Tibial artery (tissue), 4 donors: Measurements from ENCODE around the gene RHAG.
A peak's percentile ranks its signal among the peaks of the same experiment; 100 is the strongest.
"Not testable (repeated sequence)": the region's sequence is repeated elsewhere in the genome, so short reads cannot be mapped to it uniquely, and the experiment has no call there.

Source experiments
- DNase-seq, 2 donors: peaks; one replicate each; pipeline ENCODE4 v3.0.0-alpha.2; 2019
- H3K27ac ChIP-seq, 2 donors: fragments of 200-600 bp; sonication (generic) in 1 of 2; 1 replicate in 1 of 2; 2 replicates in 1 of 2; pipeline ENCODE4 v1.5.1; 2018 to 2019; ENCODE audit warnings: mild to moderate bottlenecking in 1 of 2
- H3K27me3 ChIP-seq, 2 donors: fragments of 200-600 bp; sonication (generic) in 1 of 2; one replicate each; pipeline versions ENCODE4 v1.5.1 to v1.6.0; 2016 to 2019
- H3K36me3 ChIP-seq, 3 donors: fragments of 200-600 bp; sonication (generic) in 2 of 3; one replicate each; pipeline ENCODE4 v1.5.1; 2016 to 2019; ENCODE audit warnings: mild to moderate bottlenecking in 2 of 3
- H3K4me1 ChIP-seq, 4 donors: fragments of 200-600 bp; sonication (generic) in 2 of 4; 1 replicate in 3 of 4; 2 replicates in 1 of 4; pipeline ENCODE4 v1.5.1; 2016 to 2019
- H3K4me3 ChIP-seq, 2 donors: fragments of 200-600 bp; sonication (generic) in 1 of 2; 1 replicate in 1 of 2; 2 replicates in 1 of 2; pipeline ENCODE4 v1.5.1; 2018 to 2019; ENCODE audit warnings: mild to moderate bottlenecking in 2 of 2
- H3K9me3 ChIP-seq, 3 donors: fragments of 200-600 bp; sonication (generic) in 1 of 3; one replicate each; pipeline ENCODE4 v1.5.1; 2016 to 2019
- intact Hi-C: fragments of 100-400 bp; cut with DNase I; formaldehyde crosslinking; loops from one replicate; pipeline ENCODE4 v1.15.0; 2023; ENCODE audit warnings: low total_unique reads
- TF ChIP-seq, protein P1 (sequence below), 2 experiments: fragments of 200-600 bp in 1 of 2; fragments of 450-650 bp in 1 of 2; IDR thresholded peaks; one replicate each; pipeline ENCODE4 v1.5.1; 2017 to 2019; ENCODE audit warnings: antibody characterized with exemption in 2 of 2, mild to moderate bottlenecking in 1 of 2, moderate library complexity in 1 of 2

Gene RHAG

DNA sequence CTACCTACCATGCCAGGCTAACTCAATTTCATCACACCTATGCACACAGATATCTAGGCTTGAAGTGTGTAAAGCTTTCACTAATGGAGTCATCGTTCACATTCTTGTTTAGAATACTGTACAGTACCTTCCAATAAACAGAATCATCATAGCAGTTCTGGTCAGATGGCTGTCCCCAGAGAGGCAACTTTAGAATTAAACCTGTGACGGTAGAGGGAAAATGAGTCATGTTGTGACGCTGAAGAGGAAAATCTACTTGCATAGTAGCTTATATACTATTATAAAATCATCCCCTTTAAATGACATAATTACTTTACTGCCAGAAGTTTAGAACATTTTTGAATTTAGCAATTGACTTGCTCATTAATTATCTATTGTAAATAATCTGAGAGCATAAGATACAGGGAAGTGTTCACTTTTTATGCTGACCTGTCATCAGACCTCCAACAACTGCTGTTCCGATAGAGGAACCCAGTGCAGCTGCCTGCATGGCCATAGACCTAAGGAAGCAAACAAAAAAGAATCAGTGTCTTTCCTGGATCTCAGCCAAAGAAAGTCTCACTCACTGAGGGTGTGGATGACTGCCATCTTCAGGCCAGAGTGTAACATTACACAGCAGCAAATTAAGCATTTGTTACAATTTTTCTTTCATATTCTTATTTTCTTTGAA is 29.8 kb downstream of the RHAG start:
- H3K27ac ChIP-seq, result no peak overlapping the region
- no peaks in the 10 kb centered on the region for H3K36me3 ChIP-seq
- H3K9me3 ChIP-seq, result no peaks in the 10 kb centered on the region
- no peaks in the 10 kb centered on the region for H3K4me1 ChIP-seq
- H3K27me3 ChIP-seq, result peaks cover 0 to 4% of the 10 kb centered on the region in 2 donors
- TF ChIP-seq, protein P1, sequence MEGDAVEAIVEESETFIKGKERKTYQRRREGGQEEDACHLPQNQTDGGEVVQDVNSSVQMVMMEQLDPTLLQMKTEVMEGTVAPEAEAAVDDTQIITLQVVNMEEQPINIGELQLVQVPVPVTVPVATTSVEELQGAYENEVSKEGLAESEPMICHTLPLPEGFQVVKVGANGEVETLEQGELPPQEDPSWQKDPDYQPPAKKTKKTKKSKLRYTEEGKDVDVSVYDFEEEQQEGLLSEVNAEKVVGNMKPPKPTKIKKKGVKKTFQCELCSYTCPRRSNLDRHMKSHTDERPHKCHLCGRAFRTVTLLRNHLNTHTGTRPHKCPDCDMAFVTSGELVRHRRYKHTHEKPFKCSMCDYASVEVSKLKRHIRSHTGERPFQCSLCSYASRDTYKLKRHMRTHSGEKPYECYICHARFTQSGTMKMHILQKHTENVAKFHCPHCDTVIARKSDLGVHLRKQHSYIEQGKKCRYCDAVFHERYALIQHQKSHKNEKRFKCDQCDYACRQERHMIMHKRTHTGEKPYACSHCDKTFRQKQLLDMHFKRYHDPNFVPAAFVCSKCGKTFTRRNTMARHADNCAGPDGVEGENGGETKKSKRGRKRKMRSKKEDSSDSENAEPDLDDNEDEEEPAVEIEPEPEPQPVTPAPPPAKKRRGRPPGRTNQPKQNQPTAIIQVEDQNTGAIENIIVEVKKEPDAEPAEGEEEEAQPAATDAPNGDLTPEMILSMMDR (IDR thresholded peaks at IDR 0.05), result peak; percentile 42 to 58
- intact Hi-C loops, result no loop called here
- no peak for DNase-seq
- H3K4me3 ChIP-seq, result no peak overlapping the region

DNA sequence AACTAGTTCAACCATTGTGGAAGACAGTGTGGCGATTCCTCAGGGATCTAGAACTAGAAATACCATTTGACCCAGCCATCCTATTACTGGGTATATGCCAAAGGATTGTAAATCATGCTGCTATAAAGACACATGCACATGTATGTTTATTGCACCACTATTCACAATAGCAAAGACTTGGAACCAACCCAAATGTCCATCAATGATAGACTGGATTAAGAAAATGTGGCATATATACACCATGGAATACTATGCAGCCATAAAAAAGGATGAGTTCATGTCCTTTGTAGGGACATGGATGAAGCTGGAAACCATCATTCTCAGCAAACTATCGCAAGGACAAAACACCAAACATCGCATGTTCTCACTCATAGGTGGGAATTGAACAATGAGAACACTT is 32.6 kb downstream of the RHAG start:
- DNase-seq, H3K36me3 ChIP-seq, H3K27ac ChIP-seq, H3K9me3 ChIP-seq, H3K27me3 ChIP-seq, intact Hi-C loops, H3K4me1 ChIP-seq, H3K4me3 ChIP-seq: not testable (repeated sequence)

DNA sequence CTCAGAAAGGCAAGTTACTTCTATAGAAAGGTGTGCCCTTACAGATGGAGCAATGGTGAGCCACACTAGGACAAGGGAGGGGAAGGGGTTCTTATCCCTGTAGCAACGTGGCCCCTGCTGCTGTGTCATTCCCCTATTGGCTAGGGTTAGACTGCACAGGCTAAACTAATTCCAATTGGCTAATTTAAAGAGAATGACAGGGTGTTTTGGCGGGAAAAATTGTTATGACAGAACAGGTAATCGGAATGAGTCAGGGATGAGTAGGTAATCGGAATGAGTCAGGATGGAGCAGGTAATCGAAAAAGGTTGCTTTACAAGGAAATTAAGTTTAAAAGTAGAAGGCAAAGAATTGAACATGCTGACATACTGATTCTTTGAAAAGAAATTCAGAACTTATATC is 49.4 kb downstream of the RHAG start:
- H3K36me3 ChIP-seq, H3K4me3 ChIP-seq, H3K4me1 ChIP-seq, intact Hi-C loops, H3K27me3 ChIP-seq, H3K9me3 ChIP-seq, DNase-seq, H3K27ac ChIP-seq: not testable (repeated sequence)

DNA sequence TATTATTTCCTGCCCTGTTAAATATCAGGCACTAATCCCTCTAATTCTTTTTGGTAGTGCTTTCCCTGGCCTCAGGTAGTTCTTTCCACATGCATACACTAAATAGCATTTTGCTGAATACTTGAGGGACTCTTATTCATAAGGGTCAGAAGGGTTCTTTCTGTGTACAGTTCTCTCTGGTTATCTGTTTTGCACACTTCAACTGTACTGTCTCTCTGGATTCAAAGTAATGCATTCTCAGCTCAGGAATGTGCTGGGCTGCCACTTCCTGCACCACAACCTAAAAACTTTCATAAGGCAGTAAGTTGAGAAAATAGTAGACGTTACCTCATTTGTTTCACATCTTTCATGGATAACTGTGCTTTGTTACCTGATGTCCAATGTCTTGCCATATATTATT is 54.1 kb downstream of the RHAG start:
- Histone ChIP-seq H3K27ac (no peak overlapping the region), H3K4me1 (no peaks in the 10 kb centered on the region), H3K36me3 (no peaks in the 10 kb centered on the region), H3K27me3 (no peaks in the 10 kb centered on the region), H3K9me3 (no peaks in the 10 kb centered on the region), H3K4me3 (no peak overlapping the region)
- no peak for DNase-seq
- TF ChIP-seq, protein P1 (IDR thresholded peaks at IDR 0.05), result no peak
- intact Hi-C loops, result no loop called here

DNA sequence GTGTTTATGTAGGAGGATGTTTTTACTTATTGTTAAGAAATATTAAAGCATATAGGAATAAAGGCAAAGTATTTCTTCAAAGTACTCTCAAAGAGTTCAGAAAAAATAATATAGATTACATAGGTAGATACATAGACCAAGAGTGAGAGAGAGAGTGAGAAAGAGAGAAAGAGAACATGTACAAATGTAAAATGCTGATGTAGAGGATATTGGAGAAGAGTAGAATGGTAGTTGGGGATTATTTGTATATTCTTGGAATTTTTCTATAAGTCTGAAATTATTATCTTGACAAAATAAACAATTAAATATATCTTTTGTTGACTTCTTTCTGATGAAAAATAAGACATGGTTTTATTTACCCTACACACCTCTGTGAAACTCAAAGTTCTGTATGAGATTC is 57.0 kb downstream of the RHAG start:
- Histone ChIP-seq H3K9me3 (no peaks in the 10 kb centered on the region), H3K36me3 (no peaks in the 10 kb centered on the region), H3K4me1 (no peaks in the 10 kb centered on the region), H3K27ac (no peak overlapping the region), H3K27me3 (no peaks in the 10 kb centered on the region), H3K4me3 (no peak overlapping the region)
- intact Hi-C loops, result no loop called here
- no peak for DNase-seq
- TF ChIP-seq, protein P1 (IDR thresholded peaks at IDR 0.05), result no peak

DNA sequence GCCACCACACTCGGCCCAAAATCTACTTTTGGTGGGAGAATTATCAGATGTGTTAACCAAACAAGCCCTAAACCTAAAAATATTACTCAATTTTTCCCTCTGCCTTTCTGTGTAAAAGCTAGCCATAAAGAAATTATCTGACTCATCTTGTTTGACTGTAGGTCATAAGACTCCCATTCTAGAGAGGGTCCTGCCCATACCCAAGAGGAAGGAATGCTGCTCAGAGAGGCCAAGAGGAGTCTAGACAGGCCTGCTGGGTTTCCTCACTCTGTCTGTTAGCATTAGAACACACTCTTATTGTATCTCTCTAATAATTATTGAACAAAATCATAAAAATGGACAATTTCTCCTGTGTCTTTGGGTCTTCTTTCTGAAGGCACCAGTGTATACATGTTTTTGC is 60.0 kb downstream of the RHAG start:
- no peaks in the 10 kb centered on the region for H3K36me3 ChIP-seq
- no peak overlapping the region for H3K27ac ChIP-seq
- H3K4me1 ChIP-seq, result no peaks in the 10 kb centered on the region
- DNase-seq, result no peak
- H3K27me3 ChIP-seq, result no peaks in the 10 kb centered on the region
- TF ChIP-seq, protein P1 (IDR thresholded peaks at IDR 0.05), result no peak
- no peaks in the 10 kb centered on the region for H3K9me3 ChIP-seq
- intact Hi-C loops, result no loop called here
- no peak overlapping the region for H3K4me3 ChIP-seq
